GM23248 (cell line): Measurements from ENCODE around the gene FAM131A.

Source experiments
- EZH2 ChIP-seq: fragments of 200-600 bp; sonication (generic); IDR thresholded peaks from 2 replicates; pipeline ENCODE4 v1.6.1; 2018; ENCODE audit warnings: antibody characterized with exemption, mild to moderate bottlenecking; ENCODE audit not compliant: insufficient read depth, poor library complexity, severe bottlenecking
- EZH2phosphoT487 ChIP-seq: fragments of 200-600 bp; sonication (generic); IDR thresholded peaks from 2 replicates; pipeline ENCODE4 v1.6.1; 2018; ENCODE audit warnings: antibody characterized with exemption, moderate library complexity, mild to moderate bottlenecking, low read depth; ENCODE audit not compliant: insufficient read depth

GRCh38 chr3:184349563-184350470, 12.4 kb downstream of the FAM131A start:
- no peak for TF ChIP-seq EZH2
- TF ChIP-seq EZH2phosphoT487, result no peak
